ENCODE measurements around the gene DUSP8. TPM values are rescaled to one million over a fixed set of nuclear protein-coding genes. Genes with fewer than 3 reads are reported as not detected.

Gene DUSP8
- total and polyA plus RNA-seq, 2 of the 8 experiments (the other 6 are each of a cell fraction or from before 2014, with no cell fraction given): 2.8 to 3.6 TPM

DNA sequence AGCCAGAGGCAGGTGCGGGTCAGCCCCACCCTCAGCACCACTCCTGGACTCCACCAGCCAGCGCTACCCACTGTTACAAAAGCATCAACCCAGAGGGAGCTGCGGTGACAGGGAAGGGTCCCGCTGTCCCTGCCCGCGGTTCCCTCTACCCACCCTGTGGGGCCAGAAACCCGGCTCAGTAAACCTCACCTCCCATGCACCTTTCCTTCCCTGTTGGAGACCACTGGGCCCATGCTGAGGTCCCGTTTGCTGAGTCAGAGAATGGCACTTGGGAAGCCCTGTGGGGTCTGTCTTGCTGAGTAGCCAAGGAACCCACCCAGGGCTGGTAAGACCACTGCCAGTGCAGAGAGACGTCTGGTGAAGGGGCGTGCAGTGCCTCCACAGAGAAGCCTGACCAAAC lies 43.4 kb downstream of the DUSP8 start:
- Histone ChIP-seq H4K5ac (ENCODE audit: insufficient read length, low read depth, low read length) (no peak overlapping the region), H2BK120ac (replicated peaks; ENCODE audit: low read depth, low read length) (no peak overlapping the region), H3K18ac (ENCODE audit: extremely low read depth, low read length) (no peak overlapping the region), H3K4ac (replicated peaks; ENCODE audit: insufficient read length, low read depth, low read length) (no peak overlapping the region), H3K4me1 (replicated peaks in 1 of 4; ENCODE audit: control insufficient read depth in 3 of 4, insufficient read depth in 4 of 4, low read length in 3 of 4) (peaks cover 0 to 2% (median 0%) of the 10 kb centered on the region in 4 experiments; a peak in 1 of 7 replicates), H3K23me2 (ENCODE audit: low read depth, low read length) (no peaks in the 10 kb centered on the region), H3K9me3 (ENCODE audit: insufficient read depth in 2 of 2, low read depth in 1 of 2, low read length in 1 of 2) (no peaks in the 10 kb centered on the region), H3K56ac (replicated peaks; ENCODE audit: insufficient read length, low read depth, low read length) (no peak overlapping the region), H4K91ac (replicated peaks; ENCODE audit: insufficient read length, low read length) (no peak overlapping the region), H3K9ac (replicated peaks in 1 of 4; ENCODE audit: extremely low read depth in 1 of 4, low read depth in 3 of 4, low read length in 3 of 4) (no peak overlapping the region), H3K36me3 (ENCODE audit: control insufficient read depth in 2 of 4, insufficient read depth in 4 of 4, low read length in 3 of 4) (no peaks in the 10 kb centered on the region), H3K27me3 (replicated peaks in 1 of 4; ENCODE audit: control insufficient read depth in 3 of 4, extremely low read depth in 1 of 4, insufficient read depth in 3 of 4, low read length in 3 of 4) (no peaks in the 10 kb centered on the region), H2BK15ac (ENCODE audit: low read length) (no peak overlapping the region; the same call in 1 of the 2 replicates), H3K23ac (ENCODE audit: insufficient read length) (no peak overlapping the region), H2BK12ac (ENCODE audit: low read depth, low read length) (no peak overlapping the region), H3K4me2 (ENCODE audit: insufficient read depth in 1 of 2, low read depth in 2 of 2, low read length in 2 of 2) (no peak overlapping the region), H4K8ac (ENCODE audit: extremely low read depth, insufficient read depth, low read length) (peak overlapping the region; percentile 43; the same call in 1 of the 2 replicates), H3K79me1 (ENCODE audit: low read depth, low read length) (peaks cover 25% of the 10 kb centered on the region), H2BK5ac (ENCODE audit: low read depth, low read length) (peak overlapping the region; percentile 24; the same call in 1 of the 2 replicates), H3K14ac (ENCODE audit: insufficient read length) (no peak overlapping the region), H3K79me2 (ENCODE audit: control insufficient read depth in 1 of 2, insufficient read depth in 2 of 2, low read length in 2 of 2) (peaks cover 0 to 42% of the 10 kb centered on the region in 2 experiments; a peak in 1 of 4 replicates), H2AK5ac (ENCODE audit: low read depth, low read length) (no peak overlapping the region), H4K20me1 (replicated peaks in 1 of 2; ENCODE audit: control insufficient read depth in 1 of 2, insufficient read depth in 2 of 2, low read length in 2 of 2) (peaks cover 2 to 11% of the 10 kb centered on the region in 2 experiments), H2BK20ac (ENCODE audit: low read length) (no peak overlapping the region), H3K4me3 (ENCODE audit: extremely low read depth in 1 of 4, insufficient read depth in 2 of 4, low read depth in 3 of 4, low read length in 4 of 4) (no peak overlapping the region), H3K27ac (ENCODE audit: low read depth, low read length) (no peak overlapping the region), H2AFZ (ENCODE audit: low read length) (no peak overlapping the region)
- FAIRE-seq (no peak), DNase-seq (ENCODE audit: low read depth in 1 of 2, low spot score in 2 of 2) (no peak)
- WGBS, 2 experiments (ENCODE audit: extremely low coverage in 1 of 2, insufficient coverage in 1 of 2, insufficient read length in 1 of 2, insufficient replicate concordance in 2 of 2, low coverage in 1 of 2, low lambda C conversion rate in 2 of 2, missing lambda C conversion rate in 1 of 2): 83% methylated on average over 10 of the region's 10 CpGs; no CpG with 5 or more reads in 1 of the 2 experiments
- CTCF ChIA-PET (ENCODE audit: partially characterized antibody): interaction anchor here (0.6 to 1.2 kb wide), 2 partner anchors 8 to 23 kb away, joined by 3 read pairs; no protein-coding TSS in a partner anchor
- POLR2A ChIA-PET (ENCODE audit: partially characterized antibody): no interaction called here
- no peak for TF ChIP-seq JUND (IDR thresholded peaks at IDR 0.05; ENCODE audit: low read length)
- TF ChIP-seq SP4 (IDR thresholded peaks at IDR 0.05; ENCODE audit: low read length): no peak
- TF ChIP-seq, protein P1, sequence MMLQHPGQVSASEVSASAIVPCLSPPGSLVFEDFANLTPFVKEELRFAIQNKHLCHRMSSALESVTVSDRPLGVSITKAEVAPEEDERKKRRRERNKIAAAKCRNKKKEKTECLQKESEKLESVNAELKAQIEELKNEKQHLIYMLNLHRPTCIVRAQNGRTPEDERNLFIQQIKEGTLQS (IDR thresholded peaks at IDR 0.05; ENCODE audit: insufficient read depth, low read depth, low read length): no peak
